RPMI7951 (cell line): Measurements from ENCODE around the gene NTNG1. TPM values are rescaled to one million over a fixed set of nuclear protein-coding genes. Genes with fewer than 3 reads are reported as not detected.

ENCODE experiments used
- DNase-seq: peaks from one replicate; pipeline ENCODE4 v3.0.0-alpha.2; 2012; ENCODE audit warnings: low read depth
- total RNA-seq: library from RNA; depleted of rRNA; stranded (reverse); fragments of >200 nt; shearing (Covaris generic); gene quantifications from 2 replicates; pipeline ENCODE4 v1.2.3, GENCODE V29; 2014

NTNG1 gene
- total RNA-seq, 1 experiment from 2014 or later, result not detected

- no peak for DNase-seq
These were observed 314.0 kb downstream of the NTNG1 start for GRCh38 chr1:107454791-107455190.

GRCh38 chr1:107457989-107458388 lies 317.1 kb downstream of the NTNG1 start:
- DNase-seq, result no peak

- no peak for DNase-seq
These were observed 318.5 kb downstream of the NTNG1 start for GRCh38 chr1:107459204-107459904.

- no peak for DNase-seq
These were observed 319.2 kb downstream of the NTNG1 start for GRCh38 chr1:107460035-107460434.

- no peak for DNase-seq
These were observed 324.0 kb downstream of the NTNG1 start for GRCh38 chr1:107464827-107465226.

GRCh38 chr1:107467286-107467685 lies 326.4 kb downstream of the NTNG1 start:
- DNase-seq, result no peak

- DNase-seq, result no peak
These were observed 327.0 kb downstream of the NTNG1 start for GRCh38 chr1:107467811-107468210.

- DNase-seq, result no peak
These were observed 332.2 kb downstream of the NTNG1 start for GRCh38 chr1:107473065-107473464.

- DNase-seq, result no peak
These were observed 334.2 kb downstream of the NTNG1 start for GRCh38 chr1:107474877-107475612.

- no peak for DNase-seq
These were observed 336.4 kb downstream of the NTNG1 start for GRCh38 chr1:107477233-107477632.

- DNase-seq, result no peak
These were observed 339.1 kb downstream of the NTNG1 start for GRCh38 chr1:107479865-107480350.

GRCh38 chr1:107480548-107481415 lies 339.9 kb downstream of the NTNG1 start:
- DNase-seq, result no peak

- DNase-seq, result no peak
These were observed 341.0 kb downstream of the NTNG1 start for GRCh38 chr1:107481756-107482384.

GRCh38 chr1:107483949-107484348 lies 343.1 kb downstream of the NTNG1 start:
- no peak for DNase-seq

- DNase-seq, result no peak
These were observed 345.5 kb downstream of the NTNG1 start for GRCh38 chr1:107486349-107486748.

- DNase-seq, result no peak
These were observed 346.7 kb downstream of the NTNG1 start for GRCh38 chr1:107487506-107487905.

GRCh38 chr1:107491582-107491981 lies 350.7 kb downstream of the NTNG1 start:
- DNase-seq, result no peak

GRCh38 chr1:107493111-107493716 lies 352.4 kb downstream of the NTNG1 start:
- no peak for DNase-seq

- DNase-seq, result no peak
These were observed 353.2 kb downstream of the NTNG1 start for GRCh38 chr1:107494061-107494460.

- no peak for DNase-seq
These were observed 355.2 kb downstream of the NTNG1 start for GRCh38 chr1:107496002-107496401.

- DNase-seq, result no peak
These were observed 358.4 kb downstream of the NTNG1 start for GRCh38 chr1:107499139-107499744.
